ENCODE measurements around the gene MAGIX. TPM values are rescaled to one million over a fixed set of nuclear protein-coding genes. Genes with fewer than 3 reads are reported as not detected.

The MAGIX gene
- total RNA-seq, 1 donor, result 1.8 TPM

DNA sequence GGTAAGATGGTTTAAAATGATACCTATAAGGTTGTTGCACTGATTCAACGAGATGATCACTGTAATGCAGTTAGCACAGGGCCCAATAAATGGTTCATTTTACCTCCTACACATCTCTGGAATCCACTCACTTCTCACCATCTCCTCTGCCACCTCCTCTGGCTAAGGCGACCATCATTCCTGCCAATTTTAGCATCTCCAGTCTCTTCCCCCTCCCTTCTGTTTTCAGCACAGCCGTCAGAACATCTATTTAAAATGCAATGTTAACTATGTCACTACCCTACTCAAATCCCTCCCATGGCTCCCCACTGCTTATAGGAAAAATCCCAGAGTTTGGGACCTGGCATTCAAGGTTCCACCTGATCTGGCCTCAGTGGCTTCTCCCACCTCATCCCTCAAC lies 41.0 kb downstream of the MAGIX start:
- H3K79me2 ChIP-seq (ENCODE audit: insufficient read depth, low read length), result no peaks in the 10 kb centered on the region

DNA sequence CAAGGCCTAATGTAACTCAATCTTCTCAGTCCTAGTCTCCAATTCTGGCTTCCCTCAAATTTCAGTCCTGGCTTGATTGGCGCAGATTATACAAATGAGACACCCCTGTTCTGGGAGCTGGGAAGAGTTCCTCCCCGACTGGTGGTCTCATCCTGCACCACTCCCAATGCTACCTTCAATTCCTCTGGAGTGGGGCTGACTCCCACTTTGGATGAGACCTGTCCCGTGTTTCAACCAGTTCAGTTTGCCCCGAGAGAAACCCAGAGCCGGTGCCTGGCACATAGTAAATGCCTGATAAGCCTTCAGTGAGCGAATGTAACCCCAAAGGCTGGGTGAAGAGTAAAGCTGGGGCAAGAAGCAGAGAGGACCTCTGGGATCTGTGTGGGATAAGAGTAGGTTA lies 41.5 kb downstream of the MAGIX start:
- TF ChIP-seq, protein P1, sequence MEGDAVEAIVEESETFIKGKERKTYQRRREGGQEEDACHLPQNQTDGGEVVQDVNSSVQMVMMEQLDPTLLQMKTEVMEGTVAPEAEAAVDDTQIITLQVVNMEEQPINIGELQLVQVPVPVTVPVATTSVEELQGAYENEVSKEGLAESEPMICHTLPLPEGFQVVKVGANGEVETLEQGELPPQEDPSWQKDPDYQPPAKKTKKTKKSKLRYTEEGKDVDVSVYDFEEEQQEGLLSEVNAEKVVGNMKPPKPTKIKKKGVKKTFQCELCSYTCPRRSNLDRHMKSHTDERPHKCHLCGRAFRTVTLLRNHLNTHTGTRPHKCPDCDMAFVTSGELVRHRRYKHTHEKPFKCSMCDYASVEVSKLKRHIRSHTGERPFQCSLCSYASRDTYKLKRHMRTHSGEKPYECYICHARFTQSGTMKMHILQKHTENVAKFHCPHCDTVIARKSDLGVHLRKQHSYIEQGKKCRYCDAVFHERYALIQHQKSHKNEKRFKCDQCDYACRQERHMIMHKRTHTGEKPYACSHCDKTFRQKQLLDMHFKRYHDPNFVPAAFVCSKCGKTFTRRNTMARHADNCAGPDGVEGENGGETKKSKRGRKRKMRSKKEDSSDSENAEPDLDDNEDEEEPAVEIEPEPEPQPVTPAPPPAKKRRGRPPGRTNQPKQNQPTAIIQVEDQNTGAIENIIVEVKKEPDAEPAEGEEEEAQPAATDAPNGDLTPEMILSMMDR (IDR thresholded peaks at IDR 0.05; ENCODE audit: extremely low read depth, low read depth, low read length), result no peak
- no peak for DNase-seq (ENCODE audit: insufficient read length, low spot score, missing footprints)
- H2AFZ ChIP-seq (ENCODE audit: low read length), result no peak overlapping the region

More for the DNA sequence above, 41.0 kb downstream of the MAGIX start:
- Histone ChIP-seq H3K9me3 (ENCODE audit: low read depth, low read length) (no peaks in the 10 kb centered on the region), H3K4me3 (ENCODE audit: insufficient read depth, low read length) (no peak overlapping the region), H3K4me2 (ENCODE audit: insufficient read depth, low read length) (no peak overlapping the region), H2AFZ (ENCODE audit: low read length) (no peak overlapping the region), H3K27me3 (ENCODE audit: insufficient read depth, low read length) (no peaks in the 10 kb centered on the region), H3K36me3 (ENCODE audit: insufficient read depth, low read length) (no peaks in the 10 kb centered on the region), H4K20me1 (ENCODE audit: insufficient read depth, low read length) (no peaks in the 10 kb centered on the region), H3K4me1 (ENCODE audit: insufficient read depth, low read length) (no peaks in the 10 kb centered on the region), H3K27ac (ENCODE audit: low read depth, low read length) (no peak overlapping the region)
- DNase-seq (ENCODE audit: insufficient read length, low spot score, missing footprints), result peak; percentile 35
- TF ChIP-seq, protein P1 (IDR thresholded peaks at IDR 0.05; ENCODE audit: extremely low read depth, low read depth, low read length), result no peak

DNA sequence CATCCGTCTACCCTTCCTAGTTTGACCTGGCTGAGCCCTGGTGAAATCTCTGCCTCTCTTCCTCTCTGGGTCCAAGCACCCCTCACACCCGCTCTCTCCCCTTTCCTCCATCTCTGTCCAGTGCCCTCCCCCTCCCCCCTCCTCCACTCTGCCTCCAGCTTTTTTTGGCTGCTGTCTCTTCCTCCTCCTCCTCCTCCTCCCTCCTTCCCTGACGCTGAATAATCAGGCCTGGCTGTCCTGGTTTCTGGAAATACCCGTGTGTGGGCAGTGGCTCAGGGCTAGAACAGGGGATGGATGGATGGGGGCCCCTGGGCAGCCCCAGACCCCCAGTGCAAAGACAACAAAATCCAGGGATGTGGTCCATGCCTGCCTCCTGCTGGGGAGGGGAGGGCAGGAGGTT lies 42.2 kb downstream of the MAGIX start:
- no peak overlapping the region for H2AFZ ChIP-seq (ENCODE audit: low read length)
- no peaks in the 10 kb centered on the region for H3K79me2 ChIP-seq (ENCODE audit: insufficient read depth, low read length)
- no peak overlapping the region for H3K27ac ChIP-seq (ENCODE audit: low read depth, low read length)
- H3K36me3 ChIP-seq (ENCODE audit: insufficient read depth, low read length), result no peaks in the 10 kb centered on the region
- H4K20me1 ChIP-seq (ENCODE audit: insufficient read depth, low read length), result no peaks in the 10 kb centered on the region
- H3K9me3 ChIP-seq (ENCODE audit: low read depth, low read length), result no peaks in the 10 kb centered on the region
- TF ChIP-seq, protein P1 (IDR thresholded peaks at IDR 0.05; ENCODE audit: extremely low read depth, low read depth, low read length), result no peak
- H3K4me1 ChIP-seq (ENCODE audit: insufficient read depth, low read length), result no peaks in the 10 kb centered on the region
- H3K4me2 ChIP-seq (ENCODE audit: insufficient read depth, low read length), result no peak overlapping the region
- H3K27me3 ChIP-seq (ENCODE audit: insufficient read depth, low read length), result no peaks in the 10 kb centered on the region
- peak; percentile 79 for DNase-seq (ENCODE audit: insufficient read length, low spot score, missing footprints)
- H3K4me3 ChIP-seq (ENCODE audit: insufficient read depth, low read length), result no peak overlapping the region

More for the DNA sequence above, 41.5 kb downstream of the MAGIX start:
- H3K4me2 ChIP-seq (ENCODE audit: insufficient read depth, low read length), result no peak overlapping the region
- H3K4me3 ChIP-seq (ENCODE audit: insufficient read depth, low read length), result no peak overlapping the region
- no peaks in the 10 kb centered on the region for H3K4me1 ChIP-seq (ENCODE audit: insufficient read depth, low read length)
- no peak overlapping the region for H3K27ac ChIP-seq (ENCODE audit: low read depth, low read length)
- no peaks in the 10 kb centered on the region for H3K79me2 ChIP-seq (ENCODE audit: insufficient read depth, low read length)
- no peaks in the 10 kb centered on the region for H4K20me1 ChIP-seq (ENCODE audit: insufficient read depth, low read length)
- no peaks in the 10 kb centered on the region for H3K9me3 ChIP-seq (ENCODE audit: low read depth, low read length)
- H3K36me3 ChIP-seq (ENCODE audit: insufficient read depth, low read length), result no peaks in the 10 kb centered on the region
- no peaks in the 10 kb centered on the region for H3K27me3 ChIP-seq (ENCODE audit: insufficient read depth, low read length)

DNA sequence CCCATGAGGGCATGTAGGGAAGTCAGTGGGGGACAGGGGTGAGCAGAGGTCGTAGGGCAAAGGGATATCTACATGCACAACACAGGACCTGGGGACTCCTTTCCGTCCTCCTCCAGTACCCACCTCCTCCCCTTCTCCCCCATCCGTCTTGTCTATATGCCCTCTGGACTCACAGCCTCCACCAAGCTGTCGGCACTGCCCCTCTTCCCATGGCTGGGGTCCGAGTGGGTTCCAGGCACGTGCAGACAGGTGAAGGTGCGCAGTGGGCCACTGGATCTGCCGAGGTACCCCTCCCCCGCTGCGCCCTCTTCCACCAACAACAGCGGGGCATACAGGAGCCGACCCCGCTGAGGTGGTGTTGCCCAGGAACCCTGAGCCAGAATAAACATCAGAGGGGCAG lies 42.9 kb downstream of the MAGIX start:
- H2AFZ ChIP-seq (ENCODE audit: low read length), result no peak overlapping the region
- no peak overlapping the region for H3K4me3 ChIP-seq (ENCODE audit: insufficient read depth, low read length)
- H3K4me2 ChIP-seq (ENCODE audit: insufficient read depth, low read length), result no peak overlapping the region
- no peaks in the 10 kb centered on the region for H3K27me3 ChIP-seq (ENCODE audit: insufficient read depth, low read length)
- DNase-seq (ENCODE audit: insufficient read length, low spot score, missing footprints), result peak; percentile 73
- TF ChIP-seq, protein P1 (IDR thresholded peaks at IDR 0.05; ENCODE audit: extremely low read depth, low read depth, low read length), result no peak
- H4K20me1 ChIP-seq (ENCODE audit: insufficient read depth, low read length), result no peaks in the 10 kb centered on the region
- no peaks in the 10 kb centered on the region for H3K79me2 ChIP-seq (ENCODE audit: insufficient read depth, low read length)
- H3K4me1 ChIP-seq (ENCODE audit: insufficient read depth, low read length), result no peaks in the 10 kb centered on the region
- H3K27ac ChIP-seq (ENCODE audit: low read depth, low read length), result no peak overlapping the region
- no peaks in the 10 kb centered on the region for H3K36me3 ChIP-seq (ENCODE audit: insufficient read depth, low read length)
- H3K9me3 ChIP-seq (ENCODE audit: low read depth, low read length), result no peaks in the 10 kb centered on the region
